GM19328 (cell line): ENCODE results near the gene ENOX1.

Experiments
- ATAC-seq: cut with Tn5 transposase; IDR thresholded peaks from one replicate; pipeline ENCODE4 v1.9.1; 2021; ENCODE audit warnings: mild to moderate bottlenecking, moderate library complexity; ENCODE audit not compliant: unreplicated experiment

ENOX1 gene

DNA sequence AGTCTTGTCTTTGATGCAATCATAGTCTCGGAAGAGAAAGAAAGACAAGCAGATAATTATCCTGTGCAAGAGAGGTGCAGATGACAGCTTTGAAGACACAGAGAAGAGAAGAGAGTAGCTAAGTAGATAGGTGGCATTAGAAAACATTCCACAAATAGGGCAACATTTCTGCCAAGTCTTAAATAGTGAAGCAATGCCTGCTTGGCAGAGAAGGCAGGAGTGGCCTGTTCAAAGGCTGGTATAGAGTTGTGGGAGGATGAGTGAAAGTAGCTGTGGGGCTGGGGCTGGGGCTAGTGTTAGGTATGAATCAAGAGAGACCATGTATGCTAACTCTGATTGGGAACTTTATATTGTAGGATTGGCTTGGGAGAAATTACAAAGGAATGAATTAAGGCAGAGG lies 457.9 kb downstream of the ENOX1 start:
- ATAC-seq = no peak

GRCh38 chr13:43326100-43326499 lies 460.7 kb downstream of the ENOX1 start:
- no peak for ATAC-seq

DNA sequence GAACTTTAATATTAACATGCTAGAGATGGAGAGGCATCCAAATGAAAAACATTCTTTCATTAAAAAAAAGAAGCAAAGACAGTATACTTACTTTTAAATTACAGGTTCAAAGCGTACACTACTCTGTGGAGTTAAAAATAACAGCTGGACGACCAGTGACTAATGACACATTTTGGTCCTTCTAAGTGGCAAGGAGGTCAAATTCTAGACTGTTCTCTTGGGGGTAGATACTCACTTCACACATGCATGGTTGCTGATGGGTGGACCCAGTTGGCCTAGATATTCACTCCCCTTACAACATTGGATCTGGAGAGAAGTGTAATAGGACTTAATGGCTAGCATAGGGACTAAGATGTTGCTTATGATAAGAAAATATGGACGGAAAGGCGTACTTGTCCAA lies 461.1 kb downstream of the ENOX1 start:
- ATAC-seq = no peak

- no peak for ATAC-seq
Observed at GRCh38 chr13:43324129-43324528, 462.6 kb downstream of the ENOX1 start.

- no peak for ATAC-seq
Observed at GRCh38 chr13:43319617-43320444, 466.9 kb downstream of the ENOX1 start.

DNA sequence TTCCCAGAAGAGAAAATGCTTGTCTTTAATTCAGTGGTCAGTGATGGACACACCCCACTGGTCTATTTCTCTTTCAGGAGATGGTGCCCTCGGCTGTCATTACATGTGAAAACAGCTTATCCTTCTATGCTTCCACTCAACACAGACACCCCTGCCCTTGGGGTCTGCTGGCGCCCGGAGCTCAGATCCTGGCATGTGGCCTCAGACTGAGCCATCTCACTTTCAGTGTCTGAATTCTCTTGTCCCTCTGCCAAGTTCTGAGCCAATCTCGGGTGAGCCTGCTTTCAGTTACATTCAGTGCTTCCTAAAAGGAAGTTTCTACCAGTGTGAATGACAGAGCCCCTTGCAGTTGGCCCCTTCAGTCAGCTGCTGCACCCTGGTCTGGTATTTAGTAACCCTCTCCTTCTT lies 469.8 kb downstream of the ENOX1 start:
- ATAC-seq = no peak

- no peak for ATAC-seq
Observed at GRCh38 chr13:43316281-43316680, 470.5 kb downstream of the ENOX1 start.

DNA sequence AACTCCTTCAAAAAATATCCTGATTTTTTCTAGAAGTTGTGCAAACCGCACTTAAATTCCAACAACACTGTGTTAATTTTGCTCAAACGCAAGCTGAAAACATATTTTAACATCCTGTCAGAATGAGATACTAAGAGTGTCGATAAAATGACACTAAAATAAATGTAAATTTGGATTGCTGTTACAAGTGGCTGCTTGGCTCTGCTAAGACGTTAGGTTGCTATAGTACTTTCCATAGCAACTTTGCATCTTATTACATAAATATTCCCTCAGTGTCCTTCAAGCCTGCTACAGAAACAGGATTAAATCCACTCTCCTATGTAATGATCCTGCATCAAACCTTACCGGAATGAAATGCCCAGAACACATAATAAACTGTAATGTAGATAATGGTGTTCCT lies 471.2 kb downstream of the ENOX1 start:
- no peak for ATAC-seq

- no peak for ATAC-seq
Observed at GRCh38 chr13:43309311-43309710, 477.5 kb downstream of the ENOX1 start.

- ATAC-seq = peak; percentile 61
Observed at GRCh38 chr13:43307921-43308433, 478.8 kb downstream of the ENOX1 start.

DNA sequence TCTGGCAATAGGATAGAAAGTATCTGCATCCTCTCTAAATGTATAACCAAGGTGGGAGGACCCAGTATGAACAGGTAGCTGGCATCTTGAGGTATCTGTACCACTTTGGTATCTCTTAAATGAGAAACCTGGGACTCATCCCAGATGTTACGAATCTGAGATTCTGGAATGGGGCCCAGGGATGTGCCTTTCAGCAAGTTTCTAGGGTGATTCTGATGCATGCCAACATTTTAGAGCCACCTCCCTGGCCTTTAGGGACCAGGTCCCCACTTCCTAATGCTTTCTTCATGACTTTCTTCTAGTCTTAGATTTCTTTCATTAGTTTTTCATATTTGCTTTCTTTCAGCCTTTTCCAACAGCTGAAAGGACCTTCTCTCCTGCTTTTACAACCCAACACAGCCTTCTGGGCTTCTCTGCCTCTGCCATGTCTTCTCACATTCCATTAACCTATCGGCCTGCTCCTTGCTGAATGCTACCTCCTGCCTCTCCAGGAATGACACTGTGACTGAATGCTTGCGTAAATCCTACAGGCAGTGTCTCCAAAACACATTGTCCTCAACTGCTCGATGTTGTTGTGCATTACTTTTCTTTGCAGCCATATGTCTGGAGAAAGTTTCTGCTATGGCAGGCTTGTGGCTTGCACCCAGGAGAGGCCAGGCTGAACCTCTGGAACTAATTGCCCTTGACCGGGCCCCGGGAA lies 479.4 kb downstream of the ENOX1 start:
- no peak for ATAC-seq

GRCh38 chr13:43306372-43306771 lies 480.4 kb downstream of the ENOX1 start:
- ATAC-seq = no peak

GRCh38 chr13:43305416-43305815 lies 481.4 kb downstream of the ENOX1 start:
- no peak for ATAC-seq

DNA sequence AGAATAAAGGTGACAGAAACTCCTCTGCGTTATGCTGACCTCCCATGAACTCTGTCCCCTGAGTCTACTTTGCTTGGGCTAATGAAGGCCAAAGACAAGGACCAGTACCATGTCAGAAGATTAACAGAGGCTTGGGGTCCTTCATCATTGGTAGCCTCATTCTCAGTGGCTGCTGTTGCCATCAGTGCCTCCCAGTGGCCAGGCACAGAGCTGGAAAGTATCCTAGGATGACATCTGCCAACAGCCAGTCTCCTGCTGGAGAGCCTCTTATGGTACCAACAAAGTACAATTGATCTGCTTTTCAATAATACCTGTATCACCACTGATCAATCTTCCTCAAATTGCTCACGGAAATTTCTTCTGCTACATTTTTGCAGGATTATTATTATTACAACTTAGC lies 481.8 kb downstream of the ENOX1 start:
- no peak for ATAC-seq

DNA sequence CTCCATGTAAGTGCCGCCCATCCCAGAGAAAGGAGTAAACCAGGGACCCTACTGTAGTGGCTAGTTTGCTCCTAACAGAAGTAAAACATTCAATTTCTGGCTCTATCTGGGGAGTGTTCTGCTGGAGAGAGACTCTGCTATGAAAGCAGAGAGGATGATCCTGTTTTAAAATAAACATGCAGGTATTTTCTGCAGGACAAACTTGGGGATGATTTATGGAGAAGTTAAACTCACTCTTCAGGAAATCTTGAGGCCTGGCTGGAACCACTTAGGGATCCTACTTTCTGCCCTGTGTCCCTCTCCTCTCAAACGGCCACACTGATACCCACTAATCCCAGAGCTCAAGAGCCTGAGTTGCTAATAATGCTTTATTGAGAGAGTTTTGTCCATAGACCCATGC lies 482.3 kb downstream of the ENOX1 start:
- no peak for ATAC-seq

- no peak for ATAC-seq
Observed at GRCh38 chr13:43303033-43303729, 483.6 kb downstream of the ENOX1 start.

GRCh38 chr13:43301346-43301969 lies 485.3 kb downstream of the ENOX1 start:
- no peak for ATAC-seq

DNA sequence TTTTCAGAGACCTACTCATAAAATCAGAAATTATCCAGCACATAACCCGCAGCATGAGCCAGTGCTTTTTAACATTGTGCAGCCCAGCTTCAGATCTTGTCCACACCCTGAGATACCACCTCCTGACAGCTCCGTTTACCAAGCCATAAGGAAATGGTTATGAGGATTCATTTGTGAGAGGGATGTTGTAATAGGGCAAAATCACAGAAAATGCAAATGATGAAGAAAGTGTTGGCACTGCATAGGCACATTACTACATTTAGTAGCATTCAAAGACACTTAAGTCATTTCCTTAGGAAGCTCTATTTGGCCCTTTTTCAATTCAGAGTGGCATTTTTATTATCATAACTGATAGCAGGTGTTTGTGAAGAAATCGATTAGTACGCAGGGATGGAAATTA lies 485.9 kb downstream of the ENOX1 start:
- no peak for ATAC-seq

DNA sequence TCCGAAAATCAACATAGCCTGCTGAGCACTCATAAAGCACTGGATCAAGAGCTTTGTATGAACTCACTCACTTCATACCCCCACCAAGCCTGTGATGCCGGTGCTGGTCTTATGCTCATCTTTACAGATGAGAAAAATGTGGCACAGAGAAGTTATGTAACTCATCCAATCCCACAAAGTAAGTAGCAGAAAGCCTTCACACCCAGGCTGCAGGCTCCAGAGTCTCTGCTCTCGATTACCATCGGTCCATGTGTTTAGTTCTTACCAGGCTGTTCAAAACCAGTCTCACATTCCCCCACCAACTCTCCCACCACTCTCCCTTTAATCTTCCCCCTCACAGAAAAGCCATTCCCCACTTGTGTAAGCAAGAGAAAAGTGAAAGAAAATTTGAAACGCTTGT lies 487.4 kb downstream of the ENOX1 start:
- no peak for ATAC-seq

- no peak for ATAC-seq
Observed at GRCh38 chr13:43298816-43299215, 488.0 kb downstream of the ENOX1 start.
